Activated T-cell treated with anti-CD3 and anti-CD28 coated beads for 24 hours (primary cell): Measurements from ENCODE around the gene SFMBT2.
"Not testable (repeated sequence)": the region's sequence is repeated elsewhere in the genome, so short reads cannot be mapped to it uniquely, and the experiment has no call there.

ENCODE experiments used
- DNase-seq: peaks from one replicate; pipeline ENCODE4 v3.0.0-alpha.2; 2020; ENCODE audit warnings: low read depth

SFMBT2 gene

DNA sequence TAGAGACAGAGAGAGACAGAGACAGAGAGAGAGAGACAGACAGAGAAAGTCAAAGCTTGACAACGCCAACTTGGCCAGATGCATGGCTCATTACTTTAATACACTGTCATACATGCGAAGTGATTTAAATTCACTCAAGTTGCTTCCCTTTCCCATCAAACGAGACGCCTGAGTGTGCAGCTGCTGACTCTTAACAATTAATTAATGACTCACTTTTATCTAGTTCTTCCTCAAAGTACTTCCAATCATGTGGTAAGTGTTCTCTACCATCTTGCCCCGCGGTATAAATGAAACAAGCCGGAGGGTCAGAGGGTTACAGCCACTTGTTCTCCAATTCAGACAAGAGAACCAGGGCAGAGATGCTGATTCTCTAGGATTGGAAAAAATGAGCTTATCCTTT lies 90.8 kb downstream of the SFMBT2 start:
- no peak for DNase-seq

DNA sequence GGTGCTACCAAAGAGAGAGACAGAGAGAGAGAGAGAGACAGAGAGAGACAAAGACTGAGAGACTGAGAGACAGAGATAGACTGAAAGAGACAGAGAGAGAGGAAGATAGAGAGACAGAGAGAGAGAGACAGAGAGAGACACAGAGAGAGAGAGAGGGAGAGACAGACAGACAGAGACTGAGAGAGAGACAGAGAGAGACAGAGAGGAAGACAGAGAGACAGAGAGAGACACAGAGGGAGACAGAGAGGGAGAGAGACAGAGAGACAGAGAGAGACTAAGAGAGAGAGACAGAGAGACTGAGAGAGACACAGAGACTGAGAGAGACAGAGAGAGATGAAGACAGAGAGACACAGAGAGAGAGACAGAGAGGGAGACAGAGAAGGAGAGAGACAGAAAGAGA lies 91.2 kb downstream of the SFMBT2 start:
- DNase-seq: no peak

GRCh38 chr10:7318836-7319235 lies 92.0 kb downstream of the SFMBT2 start:
- no peak for DNase-seq

DNA sequence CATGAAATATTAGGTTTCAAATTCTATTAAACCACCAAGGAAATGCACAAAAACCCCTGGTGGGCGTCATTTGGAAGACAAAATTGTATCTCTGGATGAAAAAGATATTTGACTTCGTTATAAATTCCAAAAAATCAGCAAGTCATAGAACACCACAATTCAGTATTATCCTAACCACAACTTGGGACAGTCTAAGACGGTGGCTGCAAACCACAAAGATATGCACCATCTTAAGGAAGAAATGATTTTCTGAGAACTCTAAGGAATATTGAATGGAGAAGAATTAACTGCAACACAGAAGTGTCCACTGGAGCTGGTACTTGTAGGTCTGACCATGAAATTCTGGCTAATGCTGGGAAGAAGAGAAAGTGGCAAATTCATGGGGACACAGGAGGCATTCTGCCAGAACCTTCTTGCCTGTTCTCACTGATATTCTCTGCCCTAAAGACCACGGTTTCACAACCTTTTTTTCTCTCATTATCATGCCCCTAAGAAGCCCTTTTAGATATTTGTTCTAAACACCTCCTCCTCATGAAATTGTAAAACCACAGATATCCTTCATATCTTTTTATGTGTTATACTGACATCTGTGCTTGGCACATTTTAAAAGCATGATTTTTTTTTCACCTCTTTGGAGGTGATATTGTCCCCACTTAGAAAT lies 92.9 kb downstream of the SFMBT2 start:
- DNase-seq: no peak

DNA sequence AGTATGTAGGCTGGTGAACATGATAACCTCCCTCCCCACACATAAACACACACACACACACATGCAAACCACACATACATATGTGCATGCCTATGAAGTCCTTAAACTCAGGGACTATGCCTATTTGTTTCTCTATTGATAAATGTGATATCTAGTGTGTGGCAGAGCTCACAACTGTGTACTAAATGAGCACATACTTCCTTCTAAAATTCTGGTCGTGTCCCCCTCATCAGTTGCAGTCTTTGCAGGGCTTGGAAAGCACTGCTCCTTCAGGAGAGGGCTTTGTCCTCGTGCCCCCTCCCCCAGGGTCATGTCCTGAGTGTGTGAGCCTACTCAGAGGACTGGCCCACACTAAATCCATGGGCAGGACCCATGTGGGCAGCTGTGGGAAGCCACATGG lies 94.0 kb downstream of the SFMBT2 start:
- no peak for DNase-seq

- no peak for DNase-seq
Measured at GRCh38 chr10:7315906-7316305, 94.9 kb downstream of the SFMBT2 start.

DNA sequence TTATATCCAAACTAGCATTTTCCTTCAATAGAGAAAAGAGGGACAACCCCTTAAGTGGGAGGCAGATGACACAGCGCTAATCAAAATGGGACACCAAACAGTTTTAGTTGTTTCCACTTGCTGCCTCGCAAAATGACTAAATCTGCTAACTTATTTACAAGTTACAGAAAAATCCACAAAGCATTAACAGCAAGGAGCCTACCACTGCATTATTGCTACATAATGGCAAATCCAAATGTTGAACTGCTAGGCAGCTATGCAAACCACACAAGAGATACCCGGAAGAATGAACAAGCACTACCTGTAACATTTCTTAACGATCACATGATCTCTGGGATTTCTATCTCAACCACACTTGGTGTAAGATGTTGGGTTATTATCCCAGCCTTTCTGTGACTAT lies 96.7 kb downstream of the SFMBT2 start:
- no peak for DNase-seq

DNA sequence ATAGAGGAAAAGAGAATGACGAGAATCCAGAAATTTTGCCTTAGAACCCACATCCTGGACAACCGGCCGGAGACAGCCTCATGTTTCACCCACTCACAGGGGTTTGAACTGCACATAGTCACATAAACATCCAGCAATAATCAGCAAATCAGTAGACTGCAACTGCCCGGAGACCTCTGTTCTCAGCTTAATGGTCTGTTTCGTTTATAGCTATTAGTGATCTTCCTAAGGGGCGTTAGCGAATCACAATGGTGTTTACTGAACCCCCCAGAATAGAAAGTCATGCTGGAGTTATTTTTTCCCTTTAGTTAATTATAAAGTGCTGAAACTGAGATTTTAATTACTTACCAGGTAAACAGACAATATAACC lies 98.4 kb downstream of the SFMBT2 start:
- DNase-seq: no peak

- not testable (repeated sequence) for DNase-seq
Measured at GRCh38 chr10:7311850-7312487, 98.9 kb downstream of the SFMBT2 start.

DNA sequence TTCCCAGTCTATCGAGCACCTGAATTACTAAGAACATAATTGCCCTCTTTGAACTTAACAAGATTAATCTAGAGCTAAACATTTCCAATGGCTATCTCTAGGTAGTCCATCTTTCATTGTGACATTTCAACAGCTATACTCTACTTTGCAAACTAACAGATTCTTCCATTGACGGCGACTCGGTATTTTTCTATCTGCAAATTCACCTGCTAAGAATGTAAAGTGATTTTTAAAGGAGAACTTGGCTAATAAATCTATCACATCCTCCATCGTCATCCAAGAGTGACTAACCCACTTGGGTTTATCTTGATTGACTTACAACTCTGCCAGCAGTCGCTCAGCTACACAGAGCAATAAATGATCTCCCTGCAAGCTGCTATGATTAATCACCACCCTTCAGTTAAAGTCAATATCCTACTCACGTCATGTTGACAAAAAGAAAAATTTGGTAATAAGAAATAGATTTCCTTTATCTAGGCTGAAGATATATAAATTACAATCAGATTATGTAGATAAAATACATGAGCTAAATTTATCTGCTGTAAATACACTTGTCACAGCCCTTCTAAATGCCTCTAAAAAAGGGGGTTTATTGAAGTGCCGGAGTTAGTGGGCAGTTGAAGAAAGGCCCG lies 99.5 kb downstream of the SFMBT2 start:
- no peak for DNase-seq

GRCh38 chr10:7310076-7310475 lies 100.8 kb downstream of the SFMBT2 start:
- DNase-seq: no peak

GRCh38 chr10:7308826-7309225 lies 102.0 kb downstream of the SFMBT2 start:
- DNase-seq: no peak

GRCh38 chr10:7306616-7307015 lies 104.2 kb downstream of the SFMBT2 start:
- DNase-seq: no peak

- DNase-seq: no peak
Measured at GRCh38 chr10:7306147-7306546, 104.7 kb downstream of the SFMBT2 start.

DNA sequence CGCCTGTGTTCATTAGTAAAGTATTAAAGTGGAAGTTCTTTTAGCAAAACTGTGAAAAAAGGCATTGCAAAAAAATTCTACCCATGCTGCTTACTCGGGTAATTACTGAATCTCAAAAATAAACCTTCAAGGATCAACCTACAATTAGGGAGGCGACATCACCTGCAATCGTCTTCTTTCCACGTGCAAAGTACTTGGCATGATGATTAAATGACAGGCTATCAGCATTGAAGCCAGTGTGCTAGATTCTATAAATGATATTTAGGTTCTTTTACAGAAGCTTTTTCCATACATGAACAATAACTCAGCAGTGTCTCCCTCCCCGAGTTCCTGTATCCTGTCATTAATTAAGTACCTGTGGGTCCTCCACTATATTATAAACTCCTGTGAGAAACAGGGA lies 105.8 kb downstream of the SFMBT2 start:
- DNase-seq: no peak

- DNase-seq: no peak
Measured at GRCh38 chr10:7304110-7304509, 106.7 kb downstream of the SFMBT2 start.

DNA sequence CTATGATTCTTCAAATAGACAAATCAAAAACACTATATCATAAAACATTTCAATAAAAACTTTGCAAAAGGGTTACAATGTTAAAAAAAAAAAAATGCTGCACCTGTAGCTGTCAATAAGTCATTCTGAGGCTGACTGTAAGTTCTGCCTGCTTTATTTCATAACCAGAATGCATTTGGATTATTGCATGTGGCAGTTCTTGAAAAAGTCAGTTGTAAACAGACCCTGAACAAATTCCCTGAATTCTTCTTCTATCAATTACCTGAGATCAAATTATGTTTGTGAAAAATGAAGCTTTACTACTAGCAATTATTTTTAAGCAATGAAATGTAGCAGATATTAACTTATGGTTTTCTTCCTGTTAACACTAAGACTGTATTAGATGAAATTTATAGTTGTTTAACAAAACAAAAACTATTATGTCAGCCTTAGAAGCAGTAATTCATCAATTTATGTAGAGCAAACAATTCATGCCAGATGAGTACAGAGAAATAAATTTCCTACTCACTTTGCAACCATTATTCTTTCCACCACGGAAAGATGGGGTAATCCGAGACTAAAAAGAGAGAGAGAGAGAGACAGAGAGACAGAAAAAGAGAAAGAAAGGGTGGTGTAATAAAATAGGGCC lies 107.8 kb downstream of the SFMBT2 start:
- no peak for DNase-seq

DNA sequence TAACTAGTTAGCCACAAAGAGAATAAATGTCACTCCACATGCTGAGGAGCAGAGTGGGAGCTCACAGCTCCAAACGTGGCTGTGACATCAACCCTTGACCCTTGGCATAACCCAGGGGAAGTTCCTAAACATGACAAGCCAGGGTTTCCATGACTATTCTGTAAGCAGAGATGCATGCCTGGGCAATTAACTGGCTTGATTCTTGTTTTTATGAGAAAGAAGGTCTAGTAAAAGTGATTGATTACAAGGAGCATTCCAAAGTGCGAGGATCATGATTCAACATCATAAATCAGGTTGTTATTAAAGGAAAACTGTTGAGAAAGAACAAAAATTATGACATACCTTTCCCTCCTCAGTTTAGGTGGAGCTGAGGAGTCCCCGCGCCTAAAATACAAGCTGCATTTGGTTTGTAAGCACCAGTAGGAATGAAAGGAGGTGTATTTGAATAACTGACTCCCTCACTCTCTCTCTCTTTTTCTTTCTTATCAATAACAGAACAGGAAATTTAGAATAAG lies 108.4 kb downstream of the SFMBT2 start:
- no peak for DNase-seq

- DNase-seq: no peak
Measured at GRCh38 chr10:7301006-7301778, 109.6 kb downstream of the SFMBT2 start.

DNA sequence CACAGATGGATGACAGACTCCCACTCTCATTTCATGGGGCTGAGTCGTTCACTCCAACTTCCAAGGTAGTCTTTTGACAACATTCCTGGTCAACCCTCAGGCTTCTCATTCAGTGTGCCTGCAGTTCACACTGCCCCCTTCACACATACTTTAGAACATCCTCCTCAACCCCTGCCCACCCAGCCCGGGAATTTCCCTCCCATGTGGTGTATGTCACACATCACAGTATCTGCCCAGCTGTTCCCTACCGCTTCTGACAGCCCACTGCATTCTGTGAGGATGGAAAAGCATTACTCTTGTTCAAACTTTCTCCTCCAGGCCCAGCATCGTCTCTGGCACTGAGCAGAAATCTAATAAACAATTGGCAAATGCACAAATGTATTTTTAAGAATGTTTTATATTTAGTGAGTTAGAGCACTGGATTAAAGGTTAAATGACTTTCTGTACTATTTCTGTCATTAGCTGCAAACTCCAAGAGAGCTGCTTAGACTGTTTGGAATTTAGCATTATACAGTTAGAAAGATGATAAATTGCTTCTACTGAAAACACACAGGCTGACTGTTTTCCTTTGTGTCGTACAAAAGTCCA lies 110.4 kb downstream of the SFMBT2 start:
- DNase-seq: no peak

DNA sequence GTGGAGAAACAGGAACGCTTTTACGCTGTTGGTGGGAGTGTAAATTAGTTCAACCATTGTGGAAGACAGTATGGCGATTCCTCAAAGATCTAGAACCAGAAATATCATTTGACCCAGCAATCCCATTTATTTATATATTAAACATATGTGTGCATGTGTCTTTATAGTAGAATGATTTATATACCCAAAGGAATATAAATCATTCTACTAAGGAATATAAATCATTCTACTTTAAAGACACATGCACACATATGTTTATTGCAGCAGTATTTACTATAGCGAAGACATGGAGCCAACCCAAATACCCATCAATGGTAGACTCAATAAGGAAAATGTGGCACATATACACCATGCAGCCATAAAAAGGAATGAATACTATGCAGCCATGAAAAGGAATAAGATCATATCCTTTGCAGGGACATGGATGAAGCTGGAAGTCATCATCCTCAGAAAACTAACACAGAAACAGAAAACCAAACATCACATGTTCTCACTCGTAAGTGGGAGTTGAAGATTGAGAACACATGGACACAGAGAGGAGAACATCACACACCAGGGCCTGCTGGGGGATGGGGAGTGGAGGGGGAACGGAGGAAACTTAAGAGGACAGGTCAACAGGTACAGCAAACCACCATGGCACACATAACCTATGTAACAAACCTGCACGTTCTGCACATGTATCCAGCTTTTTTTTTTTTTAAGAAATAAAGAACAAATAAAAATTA lies 111.1 kb downstream of the SFMBT2 start:
- DNase-seq: not testable (repeated sequence)
